SKM-1 treated with dmso at 0.1 percent for 144 hours (cell line): ENCODE measurements around the gene LRRC8C.
"Not testable (repeated sequence)": the region's sequence is repeated elsewhere in the genome, so short reads cannot be mapped to it uniquely, and the experiment has no call there.

Experiments used
- DNase-seq: peaks from one replicate; lab custom pipeline; 2025; ENCODE audit not compliant: unreplicated experiment; lab: John Stamatoyannopoulos, UW

LRRC8C gene

GRCh38 chr1:89701746-89702241, 68.9 kb downstream of the LRRC8C start:
- no peak for DNase-seq

GRCh38 chr1:89702520-89703045, 69.7 kb downstream of the LRRC8C start:
- DNase-seq = no peak

GRCh38 chr1:89703469-89703868, 70.5 kb downstream of the LRRC8C start:
- no peak for DNase-seq

GRCh38 chr1:89704014-89704413, 71.1 kb downstream of the LRRC8C start:
- DNase-seq = no peak

GRCh38 chr1:89704885-89705284, 72.0 kb downstream of the LRRC8C start:
- DNase-seq = not testable (repeated sequence)

GRCh38 chr1:89705901-89706699, 73.2 kb downstream of the LRRC8C start:
- no peak for DNase-seq

GRCh38 chr1:89706700-89707012, 73.7 kb downstream of the LRRC8C start:
- peak; percentile 87 for DNase-seq

- no peak for DNase-seq
Observed at GRCh38 chr1:89708751-89709375, 75.9 kb downstream of the LRRC8C start.

GRCh38 chr1:89710498-89711139, 77.7 kb downstream of the LRRC8C start:
- no peak for DNase-seq

GRCh38 chr1:89711140-89711778, 78.3 kb downstream of the LRRC8C start:
- no peak for DNase-seq

GRCh38 chr1:89712420-89712819, 79.5 kb downstream of the LRRC8C start:
- DNase-seq = no peak

GRCh38 chr1:89715677-89716076, 82.8 kb downstream of the LRRC8C start:
- no peak for DNase-seq

- DNase-seq = peak; percentile 54
Observed at GRCh38 chr1:89719502-89720306, 86.8 kb downstream of the LRRC8C start.

GRCh38 chr1:89720839-89721238, 87.9 kb downstream of the LRRC8C start:
- no peak for DNase-seq

GRCh38 chr1:89721351-89721750, 88.4 kb downstream of the LRRC8C start:
- DNase-seq = peak; percentile 35

GRCh38 chr1:89723144-89723543, 90.2 kb downstream of the LRRC8C start:
- DNase-seq = no peak

GRCh38 chr1:89723863-89724262, 90.9 kb downstream of the LRRC8C start:
- DNase-seq = no peak

GRCh38 chr1:89724369-89725010, 91.6 kb downstream of the LRRC8C start:
- DNase-seq = peak; percentile 88

GRCh38 chr1:89725011-89725370, 92.1 kb downstream of the LRRC8C start:
- no peak for DNase-seq

GRCh38 chr1:89725631-89726030, 92.7 kb downstream of the LRRC8C start:
- DNase-seq = no peak
